Astrocyte (in vitro differentiated cells and primary cell): ENCODE measurements around the gene EML6. TPM values are rescaled to one million over a fixed set of nuclear protein-coding genes. Genes with fewer than 3 reads are reported as not detected.

Source experiments
- DNase-seq: peaks from one replicate; pipeline ENCODE4 v3.0.0-alpha.2; 2010; ENCODE audit warnings: low read depth
- FAIRE-seq: peaks from 2 replicates; lab custom pipeline; 2011; peaks lifted over from hg19 to GRCh38; lab: Jason Lieb, UNC
- H2AFZ ChIP-seq: 2 replicates; pipeline ENCODE4 v1.6.0; 2012; ENCODE audit warnings: low read depth, low read length, inconsistent platforms
- H3K27ac ChIP-seq: 2 replicates; pipeline ENCODE4 v1.5.1; 2011; ENCODE audit warnings: low read depth, low read length, inconsistent platforms
- H3K27me3 ChIP-seq: 2 replicates; pipeline ENCODE4 v1.6.0; 2011; ENCODE audit warnings: low read length, inconsistent platforms; ENCODE audit not compliant: insufficient read depth
- H3K36me3 ChIP-seq: 2 replicates; pipeline ENCODE4 v1.5.1; 2011; ENCODE audit warnings: low read length, inconsistent platforms; ENCODE audit not compliant: insufficient read depth
- H3K4me1 ChIP-seq: 2 replicates; pipeline ENCODE4 v1.5.1; 2011; ENCODE audit warnings: low read length, inconsistent platforms; ENCODE audit not compliant: insufficient read depth
- H3K4me2 ChIP-seq: 2 replicates; pipeline ENCODE4 v1.6.0; 2012; ENCODE audit warnings: low read length, inconsistent platforms
- H3K4me3 ChIP-seq: 2 replicates; pipeline ENCODE4 v1.5.1; 2011; ENCODE audit warnings: low read depth, mild to moderate bottlenecking, low read length, inconsistent platforms; ENCODE audit not compliant: insufficient read depth
- H3K79me2 ChIP-seq: 2 replicates; pipeline ENCODE4 v1.6.0; 2012; ENCODE audit warnings: mild to moderate bottlenecking, low read length, inconsistent platforms; ENCODE audit not compliant: insufficient read depth
- H3K9ac ChIP-seq: 2 replicates; pipeline ENCODE4 v1.6.0; 2012; ENCODE audit warnings: mild to moderate bottlenecking, low read length, inconsistent platforms
- H3K9me3 ChIP-seq: 2 replicates; pipeline ENCODE4 v1.5.1; 2012; ENCODE audit warnings: low read depth, mild to moderate bottlenecking, low read length, inconsistent platforms; ENCODE audit not compliant: insufficient read depth
- H4K20me1 ChIP-seq: 2 replicates; pipeline ENCODE4 v1.6.0; 2012; ENCODE audit warnings: low read length, inconsistent platforms; ENCODE audit not compliant: insufficient read depth
- H3K27ac Mint-ChIP-seq: one replicate; pipeline ENCODE4 v1.8.0; 2021; ENCODE audit warnings: mild to moderate bottlenecking, mixed read lengths; ENCODE audit not compliant: unreplicated experiment
- H3K27me3 Mint-ChIP-seq: one replicate; pipeline ENCODE4 v1.8.0; 2021; ENCODE audit warnings: low read depth, mixed read lengths; ENCODE audit not compliant: unreplicated experiment
- H3K36me3 Mint-ChIP-seq: one replicate; pipeline ENCODE4 v1.8.0; 2021; ENCODE audit warnings: low read depth, mixed read lengths; ENCODE audit not compliant: unreplicated experiment
- H3K4me1 Mint-ChIP-seq: one replicate; pipeline ENCODE4 v1.8.0; 2021; ENCODE audit warnings: low read depth, mixed read lengths; ENCODE audit not compliant: unreplicated experiment
- H3K4me3 Mint-ChIP-seq: one replicate; pipeline ENCODE4 v1.8.0; 2021; ENCODE audit warnings: mild to moderate bottlenecking, moderate library complexity, mixed read lengths; ENCODE audit not compliant: unreplicated experiment
- H3K9me3 Mint-ChIP-seq: one replicate; pipeline ENCODE4 v1.8.0; 2021; ENCODE audit warnings: mild to moderate bottlenecking, mixed read lengths; ENCODE audit not compliant: unreplicated experiment
- EZH2 ChIP-seq: IDR thresholded peaks from 2 replicates; pipeline ENCODE4 v1.6.1; 2012; ENCODE audit warnings: mild to moderate bottlenecking, low read length, inconsistent platforms; ENCODE audit not compliant: insufficient read depth
- total RNA-seq: library from RNA; stranded (reverse); gene quantifications from 2 replicates; pipeline ENCODE4 v1.2.1, GENCODE V29; 2021
- TF ChIP-seq, protein P1 (sequence below): IDR thresholded peaks from 2 replicates; pipeline ENCODE4 v1.5.1; 2011; ENCODE audit warnings: low read depth, mild to moderate bottlenecking, inconsistent platforms, low read length, moderate library complexity; ENCODE audit not compliant: insufficient read depth

Gene EML6
- total RNA-seq, 1 donor from 2014 or later: 0.23 TPM

DNA sequence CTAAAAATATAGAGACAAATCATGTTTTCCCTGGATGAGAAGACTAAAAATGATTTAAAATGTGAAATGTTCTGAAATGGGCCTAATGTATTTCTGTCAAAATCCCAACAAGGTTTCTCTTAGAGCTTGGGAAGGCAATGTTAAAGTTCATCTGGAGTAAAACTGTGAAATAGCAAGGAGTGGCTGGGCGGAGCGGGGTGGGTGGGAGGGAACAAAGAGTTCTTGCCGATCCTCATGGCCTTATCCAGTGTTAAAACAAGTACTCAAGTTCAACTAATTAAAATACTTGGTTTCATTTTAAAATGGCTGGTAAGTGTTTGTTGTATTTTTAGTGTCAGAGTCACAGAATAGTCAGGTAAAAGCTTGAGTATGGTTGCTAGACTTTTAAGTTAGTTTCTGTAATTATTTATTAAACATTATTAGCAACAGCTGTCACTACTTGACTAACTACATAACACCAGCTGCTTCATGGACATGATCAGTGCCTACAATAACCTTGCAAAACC, 239.5 kb downstream of the EML6 start:
- H3K9ac ChIP-seq: no peak overlapping the region
- H3K4me3 ChIP-seq: no peak overlapping the region
- H3K27me3 Mint-ChIP-seq: peaks cover 4% of the 10 kb centered on the region
- H3K36me3 Mint-ChIP-seq: peaks cover 26% of the 10 kb centered on the region
- no peak overlapping the region for H3K27ac Mint-ChIP-seq
- no peak overlapping the region for H3K4me2 ChIP-seq
- H3K9me3 Mint-ChIP-seq: peaks cover 2% of the 10 kb centered on the region
- no peaks in the 10 kb centered on the region for H3K27me3 ChIP-seq
- H3K4me3 Mint-ChIP-seq: no peak overlapping the region
- no peak overlapping the region for H2AFZ ChIP-seq
- H3K27ac ChIP-seq: no peak overlapping the region
- peaks cover 3% of the 10 kb centered on the region for H3K79me2 ChIP-seq
- H3K36me3 ChIP-seq: no peaks in the 10 kb centered on the region
- H3K4me1 ChIP-seq: no peaks in the 10 kb centered on the region
- H3K4me1 Mint-ChIP-seq: peaks cover 21% of the 10 kb centered on the region
- TF ChIP-seq, protein P1, sequence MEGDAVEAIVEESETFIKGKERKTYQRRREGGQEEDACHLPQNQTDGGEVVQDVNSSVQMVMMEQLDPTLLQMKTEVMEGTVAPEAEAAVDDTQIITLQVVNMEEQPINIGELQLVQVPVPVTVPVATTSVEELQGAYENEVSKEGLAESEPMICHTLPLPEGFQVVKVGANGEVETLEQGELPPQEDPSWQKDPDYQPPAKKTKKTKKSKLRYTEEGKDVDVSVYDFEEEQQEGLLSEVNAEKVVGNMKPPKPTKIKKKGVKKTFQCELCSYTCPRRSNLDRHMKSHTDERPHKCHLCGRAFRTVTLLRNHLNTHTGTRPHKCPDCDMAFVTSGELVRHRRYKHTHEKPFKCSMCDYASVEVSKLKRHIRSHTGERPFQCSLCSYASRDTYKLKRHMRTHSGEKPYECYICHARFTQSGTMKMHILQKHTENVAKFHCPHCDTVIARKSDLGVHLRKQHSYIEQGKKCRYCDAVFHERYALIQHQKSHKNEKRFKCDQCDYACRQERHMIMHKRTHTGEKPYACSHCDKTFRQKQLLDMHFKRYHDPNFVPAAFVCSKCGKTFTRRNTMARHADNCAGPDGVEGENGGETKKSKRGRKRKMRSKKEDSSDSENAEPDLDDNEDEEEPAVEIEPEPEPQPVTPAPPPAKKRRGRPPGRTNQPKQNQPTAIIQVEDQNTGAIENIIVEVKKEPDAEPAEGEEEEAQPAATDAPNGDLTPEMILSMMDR: no peak
- TF ChIP-seq EZH2: no peak
- no peak for FAIRE-seq
- H3K9me3 ChIP-seq: no peaks in the 10 kb centered on the region
- no peak for DNase-seq
- peaks cover 22% of the 10 kb centered on the region for H4K20me1 ChIP-seq

DNA sequence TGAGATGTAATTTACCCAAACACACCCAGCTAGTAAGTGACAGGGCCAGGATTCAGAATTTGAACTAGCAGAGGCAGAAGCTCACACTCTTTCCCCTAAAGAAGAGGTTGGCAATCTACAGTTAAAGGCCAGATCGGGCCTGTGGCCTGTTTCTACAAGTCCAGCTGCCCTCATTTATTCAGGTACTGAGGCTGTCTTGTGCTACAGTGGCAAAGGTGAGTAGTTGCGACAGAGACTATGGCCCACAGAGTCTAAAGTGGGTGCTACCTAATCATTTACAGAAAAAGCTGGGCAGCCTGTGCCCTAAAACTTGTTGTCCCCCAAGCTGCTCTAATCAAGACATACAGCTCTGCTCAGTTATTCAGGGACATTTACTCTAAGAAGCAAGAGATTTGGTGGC, 240.0 kb downstream of the EML6 start:
- Mint-ChIP-seq H3K36me3 (peaks cover 31% of the 10 kb centered on the region), H3K9me3 (peaks cover 2% of the 10 kb centered on the region), H3K4me3 (no peak overlapping the region), H3K27me3 (peaks cover 4% of the 10 kb centered on the region), H3K4me1 (peaks cover 24% of the 10 kb centered on the region), H3K27ac (no peak overlapping the region)
- Histone ChIP-seq H3K27me3 (no peaks in the 10 kb centered on the region), H3K4me3 (no peak overlapping the region), H3K4me2 (no peak overlapping the region), H3K27ac (no peak overlapping the region), H3K4me1 (no peaks in the 10 kb centered on the region), H3K36me3 (no peaks in the 10 kb centered on the region), H3K9ac (no peak overlapping the region), H3K79me2 (peaks cover 5% of the 10 kb centered on the region), H4K20me1 (peaks cover 27% of the 10 kb centered on the region), H2AFZ (no peak overlapping the region), H3K9me3 (no peaks in the 10 kb centered on the region)
- FAIRE-seq: no peak
- no peak for DNase-seq
- no peak for TF ChIP-seq EZH2
- TF ChIP-seq, protein P1: no peak

DNA sequence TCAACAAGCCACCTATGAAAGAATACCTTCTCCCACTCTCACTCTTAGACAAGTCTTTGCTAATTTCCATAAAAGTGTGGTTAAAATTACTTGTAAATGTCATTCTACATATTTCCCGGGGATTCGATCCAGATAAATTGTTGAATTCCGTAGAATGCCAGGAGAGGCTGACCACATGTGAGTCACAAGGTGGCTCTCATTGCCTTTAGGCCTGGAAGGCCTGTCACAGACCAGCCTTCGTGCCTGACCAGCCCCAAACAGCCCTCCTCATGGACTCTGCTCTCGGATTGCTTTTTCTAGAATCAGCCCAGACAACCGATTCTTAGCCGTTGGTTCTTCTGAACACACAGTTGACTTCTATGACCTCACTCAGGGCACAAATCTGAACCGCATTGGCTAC, 240.8 kb downstream of the EML6 start:
- FAIRE-seq (no peak), DNase-seq (peak; percentile 62)
- H3K9ac ChIP-seq: no peak overlapping the region
- H3K9me3 Mint-ChIP-seq: peaks cover 2% of the 10 kb centered on the region
- peaks cover 34% of the 10 kb centered on the region for H3K36me3 Mint-ChIP-seq
- H2AFZ ChIP-seq: no peak overlapping the region
- no peaks in the 10 kb centered on the region for H3K27me3 ChIP-seq
- TF ChIP-seq EZH2: no peak
- TF ChIP-seq, protein P1: no peak
- peaks cover 6% of the 10 kb centered on the region for H3K36me3 ChIP-seq
- no peak overlapping the region for H3K27ac Mint-ChIP-seq
- H3K4me3 Mint-ChIP-seq: no peak overlapping the region
- H3K4me1 ChIP-seq: no peaks in the 10 kb centered on the region
- peaks cover 11% of the 10 kb centered on the region for H3K79me2 ChIP-seq
- H3K9me3 ChIP-seq: no peaks in the 10 kb centered on the region
- peaks cover 26% of the 10 kb centered on the region for H3K4me1 Mint-ChIP-seq
- no peaks in the 10 kb centered on the region for H3K27me3 Mint-ChIP-seq
- no peak overlapping the region for H3K4me3 ChIP-seq
- no peak overlapping the region for H3K27ac ChIP-seq
- H3K4me2 ChIP-seq: no peak overlapping the region
- peaks cover 35% of the 10 kb centered on the region for H4K20me1 ChIP-seq
